CD4-positive, alpha-beta T cell treated with Interleukin-4 for 4 hours (primary cell): ENCODE measurements around the gene DOCK1.

Experiments
- DNase-seq: peaks from one replicate; pipeline ENCODE4 v3.0.0-alpha.2; 2020

Gene DOCK1

GRCh38 chr10:127374901-127375300 is 469.7 kb downstream of the DOCK1 start:
- DNase-seq, result no peak

DNA sequence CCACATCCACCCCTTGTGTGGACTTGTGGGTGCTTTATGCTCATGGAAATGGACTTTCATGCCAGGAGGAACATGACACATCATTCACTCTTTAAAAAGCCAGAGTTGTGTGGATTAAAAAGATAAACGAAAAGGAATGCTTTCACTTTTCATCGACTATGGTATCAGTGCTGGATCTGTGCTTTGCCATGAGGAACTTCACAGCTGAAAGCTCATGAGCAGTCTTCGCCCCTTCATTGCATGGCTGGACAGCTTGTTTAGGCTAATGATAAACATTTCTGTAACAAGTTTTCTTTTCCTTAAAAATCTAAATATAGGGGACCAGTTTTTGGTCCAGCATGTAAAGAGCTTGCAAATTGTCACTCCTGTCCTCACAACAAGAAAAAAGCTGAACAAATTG is 470.2 kb downstream of the DOCK1 start:
- DNase-seq, result no peak

- no peak for DNase-seq
Measured at GRCh38 chr10:127376071-127376470, 470.8 kb downstream of the DOCK1 start.

GRCh38 chr10:127378628-127379027 is 473.4 kb downstream of the DOCK1 start:
- no peak for DNase-seq

DNA sequence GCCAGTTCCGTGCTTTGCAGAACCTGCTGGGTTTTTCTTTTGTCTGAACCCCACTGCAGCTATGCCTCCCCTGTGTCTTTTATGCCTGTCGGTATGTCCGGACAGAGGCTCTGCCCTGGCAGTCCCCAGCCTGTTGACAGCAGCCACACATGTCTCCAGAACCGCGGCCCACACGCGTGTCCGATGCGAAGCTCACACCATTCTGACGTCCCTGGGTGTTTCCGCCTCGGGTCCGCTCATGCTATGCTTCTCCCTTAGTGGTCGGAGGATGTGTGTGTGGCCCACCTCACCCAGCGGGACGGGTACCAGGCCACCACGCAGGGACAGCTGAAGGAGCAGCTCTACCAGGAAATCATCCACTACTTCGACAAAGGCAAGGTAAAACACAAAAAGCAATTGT is 479.3 kb downstream of the DOCK1 start:
- no peak for DNase-seq

DNA sequence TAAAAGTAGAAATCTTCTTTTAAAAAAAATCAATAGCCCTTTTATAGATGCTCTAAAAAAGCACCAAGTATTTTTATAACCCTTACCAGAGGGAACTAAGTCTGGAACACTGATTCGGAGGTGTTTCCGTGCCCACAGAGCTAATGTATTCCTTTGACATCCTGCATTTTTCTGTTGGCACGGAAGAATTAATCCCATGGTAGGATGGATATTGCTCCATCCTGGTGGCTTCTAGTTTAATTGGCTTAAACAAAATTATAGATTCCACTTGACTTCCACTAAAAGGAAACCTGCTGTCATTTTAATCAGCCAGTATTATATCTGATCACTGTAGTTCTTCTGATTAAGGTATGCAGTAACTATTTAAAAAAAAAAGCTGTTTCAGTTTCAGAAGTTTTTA is 479.8 kb downstream of the DOCK1 start:
- DNase-seq, result no peak

DNA sequence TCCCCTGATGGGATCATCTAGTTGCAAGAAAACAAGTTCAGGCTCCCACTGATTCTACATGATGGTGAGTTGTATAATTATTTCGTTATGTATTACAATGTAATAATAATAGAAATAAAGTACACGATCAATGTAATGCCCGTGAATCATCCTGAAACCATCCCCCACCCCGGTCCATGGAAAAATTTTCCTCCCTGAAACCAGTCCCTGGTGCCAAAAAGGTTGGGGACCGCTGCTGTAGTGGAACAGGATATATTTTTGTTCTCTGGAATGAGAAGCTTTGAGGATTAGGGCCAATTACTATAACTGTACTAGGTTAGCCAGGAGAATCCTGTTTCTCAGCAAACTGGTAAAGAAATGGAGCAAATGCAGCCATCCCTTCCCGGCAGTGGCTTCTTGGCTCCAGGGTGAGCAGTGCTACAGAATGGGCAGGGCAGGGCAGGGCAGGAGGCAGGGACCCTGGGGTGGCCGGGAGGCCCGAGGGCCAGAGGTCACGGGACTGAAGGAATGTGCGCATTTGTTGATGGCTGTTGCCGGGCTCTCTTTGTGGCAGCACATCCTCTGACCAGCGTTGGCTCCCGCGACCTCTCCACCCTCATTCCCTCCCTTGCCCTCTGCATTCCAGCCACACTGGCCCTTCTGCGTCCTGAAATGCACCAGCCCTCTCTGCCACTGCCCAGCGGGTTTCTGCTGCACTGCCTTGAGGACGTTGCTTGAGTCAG is 481.5 kb downstream of the DOCK1 start:
- DNase-seq, result no peak

- no peak for DNase-seq
Measured at GRCh38 chr10:127391875-127392274, 486.6 kb downstream of the DOCK1 start.

GRCh38 chr10:127392351-127393235 is 487.4 kb downstream of the DOCK1 start:
- no peak for DNase-seq

DNA sequence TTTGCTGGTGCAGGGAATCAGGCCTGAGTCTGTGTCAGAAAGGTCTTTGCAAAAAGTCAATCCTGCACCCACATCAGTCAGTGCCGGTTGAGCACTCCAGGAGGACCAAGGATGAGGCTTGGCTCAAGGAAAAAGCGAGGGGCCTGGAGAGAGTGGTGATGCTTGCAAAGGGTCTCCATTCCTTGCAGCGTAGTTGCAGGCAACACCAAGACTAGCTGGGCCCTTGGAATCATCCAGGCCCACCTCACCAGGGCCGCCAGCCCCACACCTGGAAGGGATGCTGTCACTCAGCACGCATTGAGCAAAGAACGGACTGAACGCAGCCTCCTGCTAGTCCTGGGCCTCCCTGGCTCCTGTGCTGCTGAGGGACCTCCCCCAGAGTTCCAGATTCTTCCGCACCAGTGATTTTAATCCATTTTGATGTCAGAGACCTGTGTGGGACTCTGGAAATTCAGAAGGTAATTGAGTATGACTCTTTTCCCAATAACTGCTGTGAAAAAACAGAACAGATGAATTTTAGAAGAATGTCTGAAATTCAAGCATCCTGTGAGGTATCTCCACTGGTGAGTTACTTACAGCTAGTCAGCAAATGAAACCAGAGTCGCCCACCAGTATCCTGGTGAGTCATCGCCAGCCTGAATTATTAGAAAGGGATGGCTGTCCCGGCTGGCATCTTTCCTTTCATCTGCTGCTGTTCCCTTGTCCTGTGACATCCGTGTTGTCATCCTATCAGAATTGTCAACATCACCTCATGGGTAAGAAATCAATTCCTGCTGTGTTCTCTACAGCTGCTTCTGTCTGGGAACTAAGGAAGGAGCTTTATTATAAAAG is 493.1 kb downstream of the DOCK1 start:
- no peak for DNase-seq

- no peak for DNase-seq
Measured at GRCh38 chr10:127398971-127399365, 493.7 kb downstream of the DOCK1 start.

GRCh38 chr10:127399668-127400067 is 494.4 kb downstream of the DOCK1 start:
- DNase-seq, result no peak

GRCh38 chr10:127400216-127400615 is 495.0 kb downstream of the DOCK1 start:
- no peak for DNase-seq

DNA sequence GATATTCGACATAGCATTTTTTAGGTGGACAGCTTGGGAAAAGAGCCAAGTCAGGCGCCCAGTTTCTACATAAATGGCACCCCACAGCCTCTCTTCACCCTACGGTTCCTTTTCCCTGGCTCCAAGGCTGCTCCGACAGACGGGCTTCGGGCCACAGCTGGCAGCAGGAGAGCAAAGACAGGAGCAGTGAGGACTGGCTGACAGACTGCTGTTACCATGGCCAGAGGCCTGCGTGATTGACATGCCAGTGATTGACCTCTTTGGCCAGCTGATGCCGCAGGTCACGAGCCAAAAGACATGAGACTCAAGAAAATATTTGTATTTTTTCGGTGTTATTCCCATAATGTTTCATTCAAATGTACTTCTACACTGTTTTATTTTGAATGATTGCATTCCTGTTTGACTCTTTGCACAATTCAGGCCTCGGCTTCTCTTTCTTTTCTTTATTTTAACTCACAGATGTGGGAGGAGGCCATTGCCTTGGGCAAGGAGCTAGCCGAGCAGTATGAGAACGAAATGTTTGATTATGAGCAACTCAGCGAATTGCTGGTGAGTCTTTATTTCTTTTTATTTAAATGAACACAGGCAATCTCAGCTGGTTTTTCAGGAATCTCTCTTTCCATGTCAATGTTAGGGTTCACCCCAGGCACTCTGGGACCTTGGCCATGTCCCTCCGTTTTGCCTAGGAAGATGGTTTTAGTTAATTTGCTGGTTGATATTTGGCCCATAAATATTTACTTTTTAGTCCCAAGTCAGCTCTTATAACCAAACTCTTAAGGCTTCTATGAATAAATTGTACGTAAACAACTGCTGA is 497.6 kb downstream of the DOCK1 start:
- no peak for DNase-seq

GRCh38 chr10:127405221-127405620 is 500.0 kb downstream of the DOCK1 start:
- DNase-seq, result no peak

GRCh38 chr10:127406018-127406550 is 500.9 kb downstream of the DOCK1 start:
- DNase-seq, result no peak

- DNase-seq, result no peak
Measured at GRCh38 chr10:127407551-127407950, 502.3 kb downstream of the DOCK1 start.

DNA sequence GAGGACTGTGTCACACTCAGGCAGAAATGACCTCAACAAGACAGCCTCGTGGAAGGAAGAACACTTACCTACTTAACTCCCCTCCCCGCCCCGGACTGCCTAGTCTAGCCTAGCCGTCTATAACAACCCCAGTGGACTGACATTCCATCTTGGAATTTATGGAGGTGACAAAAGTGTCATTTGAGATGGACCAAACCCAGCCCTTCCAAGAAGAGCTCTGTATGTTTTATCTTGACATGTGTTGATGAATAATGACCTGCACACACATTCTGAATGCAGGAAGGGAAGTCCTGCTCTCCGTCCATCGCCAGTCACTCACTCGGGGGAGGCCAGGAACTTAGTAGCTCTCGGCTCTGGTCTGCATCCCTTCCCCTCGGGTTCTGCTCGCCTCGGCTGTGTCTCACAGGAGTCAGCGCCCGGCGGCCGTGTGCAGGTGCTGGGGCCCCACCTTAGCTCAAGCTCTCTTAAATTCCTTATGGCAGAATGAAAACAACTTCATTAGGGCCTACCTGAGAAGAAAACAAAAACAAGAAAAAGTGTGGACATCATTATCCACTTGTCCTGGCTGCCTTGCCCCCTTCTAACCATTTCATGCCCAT is 503.0 kb downstream of the DOCK1 start:
- DNase-seq, result no peak

DNA sequence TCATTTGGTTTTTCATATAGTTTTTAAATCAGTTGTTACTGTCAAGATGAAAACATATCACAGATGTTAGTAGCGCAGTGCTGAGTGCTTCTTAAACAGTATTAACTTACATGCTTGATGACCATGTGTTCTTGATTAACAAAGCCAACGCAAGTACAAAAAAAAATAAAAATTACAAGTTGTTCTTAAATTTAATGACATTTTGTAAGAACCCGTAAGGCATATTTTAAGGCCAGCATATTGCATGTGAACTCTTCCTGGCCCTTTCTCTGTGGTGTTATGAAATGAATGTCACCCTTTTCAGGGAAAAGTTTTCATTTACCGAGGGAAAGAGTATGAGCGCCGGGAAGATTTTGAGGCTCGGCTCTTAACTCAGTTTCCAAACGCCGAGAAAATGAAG is 503.5 kb downstream of the DOCK1 start:
- no peak for DNase-seq

- DNase-seq, result no peak
Measured at GRCh38 chr10:127410030-127410429, 504.8 kb downstream of the DOCK1 start.

DNA sequence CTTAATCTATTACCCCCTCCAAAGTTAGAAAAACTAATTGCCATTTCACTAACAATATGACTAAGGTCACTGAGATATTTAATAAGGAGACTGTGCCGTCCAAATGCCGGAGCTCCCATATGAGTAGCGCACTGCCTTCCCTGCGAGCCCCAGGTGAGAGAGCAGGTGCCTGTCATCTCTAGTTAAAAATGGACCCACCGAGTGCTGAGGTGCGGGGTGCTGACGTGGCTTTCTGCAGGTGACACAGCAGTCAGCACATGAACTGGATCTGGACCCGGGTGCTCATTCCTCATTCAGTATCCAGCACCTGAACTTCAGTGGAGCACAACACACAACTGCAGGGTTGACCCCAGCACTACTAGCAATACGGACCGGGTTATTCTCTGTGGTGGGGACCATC is 505.8 kb downstream of the DOCK1 start:
- DNase-seq, result no peak

DNA sequence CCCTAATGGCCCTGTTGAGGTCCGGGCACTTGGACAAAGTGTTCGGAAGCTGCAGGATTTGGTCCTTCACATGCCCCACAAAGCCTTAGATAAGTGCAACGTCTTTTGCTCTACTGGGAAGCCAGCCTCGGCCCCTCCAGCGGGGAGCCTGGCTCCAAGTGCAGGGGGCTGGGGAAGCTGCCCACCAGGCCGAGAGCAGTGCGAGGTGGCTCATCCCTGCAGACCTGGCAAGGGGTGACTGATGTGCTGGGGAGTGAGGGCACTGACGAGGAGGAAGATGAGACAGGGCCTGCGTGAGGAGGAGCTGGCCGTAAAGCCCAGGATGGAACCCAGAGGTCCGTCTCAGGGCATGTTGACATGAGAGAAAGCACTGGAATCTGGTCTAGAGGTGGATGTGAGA is 508.1 kb downstream of the DOCK1 start:
- DNase-seq, result no peak
